Epithelial cell of proximal tubule (primary cell): ENCODE data around the gene ABI3BP. TPM values are rescaled to one million over a fixed set of nuclear protein-coding genes. Genes with fewer than 3 reads are reported as not detected.

ENCODE experiments used
- DNase-seq: peaks from one replicate; pipeline ENCODE4 v3.0.0-alpha.2; 2011; ENCODE audit warnings: low read depth
- H3K4me3 ChIP-seq: 2 replicates; pipeline ENCODE4 v1.5.1; 2011; ENCODE audit warnings: low read depth, mild to moderate bottlenecking, low read length
- CTCF ChIP-seq: conservative IDR thresholded peaks from 2 replicates; pipeline ENCODE4 v1.5.1; 2012; ENCODE audit warnings: low read depth, mild to moderate bottlenecking, low read length
- total RNA-seq: library from RNA; depleted of rRNA; stranded (reverse); fragments of >200 nt; gene quantifications from 2 replicates; pipeline ENCODE4 v1.2.3, GENCODE V29; 2015

Gene ABI3BP
- total RNA-seq, 1 donor from 2014 or later = 3.6 TPM

- no peak for TF ChIP-seq CTCF
- no peak for DNase-seq
- H3K4me3 ChIP-seq = no peak overlapping the region
Measured at GRCh38 chr3:100975714-100976113, 17.5 kb downstream of the ABI3BP start.

GRCh38 chr3:100973594-100973993 lies 19.6 kb downstream of the ABI3BP start:
- no peak overlapping the region for H3K4me3 ChIP-seq
- no peak for TF ChIP-seq CTCF
- DNase-seq = no peak

- H3K4me3 ChIP-seq = no peak overlapping the region
- peak; percentile 33 for DNase-seq
Measured at GRCh38 chr3:100972867-100973266, 20.4 kb downstream of the ABI3BP start.

GRCh38 chr3:100972301-100972844 lies 20.8 kb downstream of the ABI3BP start:
- H3K4me3 ChIP-seq = no peak overlapping the region
- no peak for TF ChIP-seq CTCF
- DNase-seq = no peak

More at GRCh38 chr3:100972867-100973266, 20.4 kb downstream of the ABI3BP start:
- TF ChIP-seq CTCF = no peak

- H3K4me3 ChIP-seq = no peak overlapping the region
- TF ChIP-seq CTCF = no peak
- DNase-seq = no peak
Measured at GRCh38 chr3:100971798-100972197, 21.4 kb downstream of the ABI3BP start.

GRCh38 chr3:100970477-100970990 lies 22.7 kb downstream of the ABI3BP start:
- DNase-seq = no peak
- H3K4me3 ChIP-seq = no peak overlapping the region
- TF ChIP-seq CTCF = no peak
